Renal pelvis (tissue), 4 donors: ENCODE measurements around the gene FGGY. TPM values are rescaled to one million over a fixed set of nuclear protein-coding genes. Genes with fewer than 3 reads are reported as not detected.
"Not testable (repeated sequence)": the region's sequence is repeated elsewhere in the genome, so short reads cannot be mapped to it uniquely, and the experiment has no call there.

Experiments
- DNase-seq: peaks from one replicate; pipeline ENCODE4 v3.0.0-alpha.2; 2013
- polyA plus RNA-seq, 3 donors: library from polyadenylated mRNA; unstranded; fragments of 120-200 nt; gene quantifications; one replicate each; pipeline ENCODE4 v1.2.1, GENCODE V29; 2013; ENCODE audit not compliant: insufficient read length in 3 of 3

Gene FGGY
- polyA plus RNA-seq, 3 donors = 21.3 to 24.9 (median 23.3) TPM

GRCh38 chr1:59570524-59570923, 273.6 kb downstream of the FGGY start:
- DNase-seq = no peak

GRCh38 chr1:59574085-59574484, 277.2 kb downstream of the FGGY start:
- no peak for DNase-seq

GRCh38 chr1:59577774-59578173, 280.9 kb downstream of the FGGY start:
- no peak for DNase-seq

- no peak for DNase-seq
Measured at GRCh38 chr1:59579222-59579621, 282.3 kb downstream of the FGGY start.

- DNase-seq = no peak
Measured at GRCh38 chr1:59580257-59580656, 283.4 kb downstream of the FGGY start.

GRCh38 chr1:59592410-59592809, 295.5 kb downstream of the FGGY start:
- not testable (repeated sequence) for DNase-seq

GRCh38 chr1:59592924-59593323, 296.0 kb downstream of the FGGY start:
- no peak for DNase-seq

DNA sequence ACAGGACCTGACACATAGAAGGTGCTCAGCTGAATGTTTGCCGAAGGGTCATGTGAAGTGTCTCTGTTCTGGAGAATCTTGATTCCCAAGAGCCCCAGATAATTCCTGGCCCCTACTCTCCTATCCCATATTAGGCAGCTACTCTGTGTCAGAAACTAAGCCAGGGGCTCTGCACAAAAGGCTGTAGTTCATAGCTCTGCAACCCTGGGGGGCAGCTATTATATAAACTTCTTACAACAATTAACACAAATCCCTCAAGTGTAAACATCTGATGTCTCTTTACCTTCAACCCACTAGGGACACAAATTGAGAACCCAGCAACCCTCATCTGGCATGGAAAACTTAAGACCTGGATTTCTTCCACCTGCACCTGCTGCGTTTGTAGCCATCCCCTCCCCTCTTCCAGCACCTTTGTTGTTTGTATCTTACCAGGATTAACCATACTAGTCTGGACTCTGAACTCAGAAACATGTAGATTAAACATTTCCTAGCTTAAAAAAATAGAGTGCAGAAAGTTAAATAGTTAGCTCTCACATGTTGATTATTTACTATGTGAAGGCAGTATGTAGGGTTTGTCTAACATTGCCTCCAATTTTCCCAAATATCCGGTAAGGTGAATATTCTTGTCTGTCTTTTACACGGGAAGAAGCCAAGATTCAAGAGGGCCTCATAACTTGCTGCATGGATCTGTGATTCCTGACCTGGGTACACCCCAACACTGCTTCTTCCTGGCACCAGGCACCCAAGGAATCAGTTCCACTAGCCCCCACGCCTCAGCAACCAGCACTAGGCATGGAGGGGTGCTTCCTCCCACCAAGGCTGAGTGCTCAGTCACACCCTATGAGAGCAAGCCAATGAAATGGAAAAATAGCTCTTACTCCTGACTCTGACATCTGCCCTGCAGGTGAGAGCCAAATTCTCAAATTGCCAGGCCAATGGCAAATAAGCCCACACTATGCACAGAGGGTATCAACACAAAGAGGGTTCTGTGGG, 297.2 kb downstream of the FGGY start:
- DNase-seq = peak; percentile 21

- DNase-seq = no peak
Measured at GRCh38 chr1:59595774-59596173, 298.9 kb downstream of the FGGY start.

DNA sequence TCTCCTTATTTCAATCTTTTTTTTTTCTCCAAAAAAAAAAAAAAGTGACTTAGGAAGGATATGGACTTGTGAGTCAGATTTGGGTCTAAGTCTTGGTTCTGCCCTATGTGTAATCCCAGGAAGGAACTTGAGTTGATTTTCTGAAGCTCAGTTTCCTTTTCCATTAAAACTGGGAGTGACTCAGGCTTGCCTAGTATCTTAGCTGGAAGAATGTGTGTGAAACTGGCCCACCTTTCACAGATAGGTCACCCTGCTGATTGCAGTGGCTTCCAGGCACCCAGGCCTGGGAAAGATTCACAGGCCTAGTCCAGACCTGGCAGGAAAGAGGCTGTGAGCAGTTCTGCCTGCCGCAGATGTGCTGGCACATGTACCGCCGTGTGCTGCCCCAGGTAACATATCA, 299.5 kb downstream of the FGGY start:
- no peak for DNase-seq

GRCh38 chr1:59596956-59597355, 300.1 kb downstream of the FGGY start:
- DNase-seq = no peak

- DNase-seq = no peak
Measured at GRCh38 chr1:59597420-59598119, 300.7 kb downstream of the FGGY start.

GRCh38 chr1:59598120-59598440, 301.2 kb downstream of the FGGY start:
- no peak for DNase-seq

DNA sequence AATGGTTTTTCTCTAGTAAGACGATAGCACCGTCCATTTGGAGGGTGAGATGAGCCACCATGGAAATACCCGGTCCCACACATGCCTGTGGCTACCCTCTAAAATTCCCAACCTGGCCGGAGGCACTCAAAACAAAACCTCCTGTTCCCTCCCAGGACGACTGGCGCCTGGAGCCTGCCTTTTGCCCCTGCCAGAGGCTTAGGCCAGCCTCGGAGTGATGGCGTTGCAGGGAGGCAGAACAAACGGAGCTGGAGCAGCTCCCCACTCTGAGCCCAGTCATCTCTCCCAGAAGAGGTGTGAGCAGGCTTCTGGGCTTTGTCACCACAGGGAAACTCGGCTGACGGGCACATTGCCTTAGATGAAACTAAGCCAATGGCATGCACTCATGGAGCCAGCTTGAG, 304.1 kb downstream of the FGGY start:
- no peak for DNase-seq

DNA sequence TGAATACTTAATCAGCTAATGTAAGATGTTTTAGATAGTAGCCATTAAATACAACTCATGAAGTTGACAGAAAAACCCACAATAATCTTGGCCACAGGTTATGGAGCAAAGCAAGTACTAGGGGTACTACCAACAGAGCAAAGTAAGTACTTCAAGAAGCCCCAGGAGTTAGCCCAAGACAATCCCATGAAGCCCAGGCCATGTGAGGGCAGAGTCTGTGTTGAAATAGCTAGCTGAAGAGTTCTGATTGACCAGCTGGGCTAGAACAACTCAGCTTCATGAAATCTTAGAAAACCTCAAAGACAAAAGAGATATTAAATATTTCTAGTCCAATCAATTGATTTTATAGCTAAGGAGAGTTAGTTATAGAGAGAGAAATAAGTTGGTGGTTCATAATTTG, 304.9 kb downstream of the FGGY start:
- DNase-seq = no peak

- no peak for DNase-seq
Measured at GRCh38 chr1:59604191-59604590, 307.3 kb downstream of the FGGY start.

DNA sequence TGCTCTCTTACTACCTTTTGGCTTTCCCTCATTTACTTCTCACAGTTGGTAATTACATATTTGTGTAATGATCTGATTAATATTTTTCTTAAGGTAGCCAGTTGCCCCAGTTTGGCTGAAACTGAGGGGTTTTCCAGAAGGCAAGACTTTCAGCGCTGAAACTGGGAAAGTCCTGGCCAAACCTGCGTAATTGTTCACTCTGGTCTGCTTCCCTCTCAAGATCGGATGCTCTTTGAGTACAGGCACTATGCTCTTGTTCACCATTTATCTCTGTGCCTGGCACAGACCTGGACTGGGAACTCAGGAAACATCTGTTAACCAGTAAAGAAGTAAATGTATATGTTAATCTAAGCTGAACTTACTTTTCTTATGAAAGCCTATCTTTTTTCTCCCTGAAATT, 308.3 kb downstream of the FGGY start:
- no peak for DNase-seq

DNA sequence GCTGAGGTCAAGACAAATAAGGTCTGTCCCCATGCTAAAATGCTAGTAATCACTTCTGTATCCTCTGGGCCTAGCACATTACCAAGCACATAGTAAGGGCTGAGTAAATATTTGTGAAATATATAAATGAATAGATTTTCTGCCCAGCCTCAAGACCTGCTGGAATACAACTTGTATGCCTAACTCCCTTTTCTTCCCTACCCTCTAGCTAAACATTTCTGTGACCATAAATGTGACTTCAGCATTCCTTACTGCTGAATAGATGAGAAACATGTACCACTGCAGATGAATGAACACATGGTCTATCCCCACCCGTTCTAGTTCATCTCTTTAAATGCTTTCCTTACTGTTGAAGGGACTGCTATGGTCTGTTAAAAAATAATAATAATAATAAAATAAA, 308.9 kb downstream of the FGGY start:
- no peak for DNase-seq

DNA sequence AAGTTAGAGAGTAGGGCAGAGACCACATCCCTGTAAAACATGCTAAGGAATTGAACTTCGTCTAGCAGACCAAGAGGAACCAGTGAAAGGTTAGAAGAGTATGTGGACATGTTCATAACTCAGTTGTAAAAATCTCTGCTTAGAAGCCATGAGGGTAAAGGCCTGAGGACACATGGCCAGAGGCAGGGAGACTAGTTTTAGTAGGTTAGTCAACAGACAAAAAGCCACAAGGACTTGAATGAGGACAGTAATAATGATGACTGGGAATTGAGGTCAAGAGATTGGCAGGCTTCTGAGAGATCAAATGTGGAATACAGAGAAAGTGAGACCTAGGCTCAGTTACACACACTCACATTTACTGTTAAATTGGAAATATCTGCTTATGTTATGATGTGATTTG, 312.4 kb downstream of the FGGY start:
- no peak for DNase-seq

- not testable (repeated sequence) for DNase-seq
Measured at GRCh38 chr1:59610499-59610898, 313.6 kb downstream of the FGGY start.

DNA sequence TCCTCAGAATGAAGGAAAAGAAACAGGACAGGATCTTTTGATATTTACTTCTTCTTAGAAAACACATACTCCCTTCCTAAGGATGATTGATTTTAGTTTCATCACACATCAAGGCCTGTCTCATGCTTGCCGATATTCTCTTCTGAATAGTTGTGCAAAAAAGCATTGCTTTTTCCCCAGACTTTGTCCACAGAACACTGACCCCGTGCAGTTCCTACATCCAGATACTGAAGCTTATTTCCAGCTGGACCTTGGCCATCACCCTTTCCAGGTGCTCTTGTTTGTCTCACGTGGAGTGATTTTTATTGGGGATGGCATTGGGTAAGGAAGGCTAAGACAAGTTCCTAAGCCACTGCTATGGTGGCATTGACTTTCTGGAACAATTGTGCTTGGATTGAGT, 320.5 kb downstream of the FGGY start:
- DNase-seq = no peak

DNA sequence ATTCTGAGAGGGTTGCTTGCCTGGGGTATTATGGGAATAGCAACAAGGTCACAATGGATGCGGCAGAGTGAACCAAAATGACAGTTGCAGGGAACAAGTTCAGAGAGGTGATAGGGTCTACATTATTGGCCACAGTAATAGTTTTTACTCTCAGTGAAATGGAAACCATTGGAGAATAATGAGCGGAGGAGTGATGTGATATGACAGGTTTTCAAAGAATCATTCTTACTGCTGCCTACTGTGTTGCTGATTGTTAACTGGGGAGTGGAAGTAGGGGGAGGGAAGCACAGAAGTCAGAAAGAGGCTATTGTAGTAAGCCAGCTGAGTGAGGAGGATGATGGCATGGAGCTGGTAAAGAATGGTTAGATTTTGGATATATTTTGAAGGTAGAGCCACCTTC, 322.7 kb downstream of the FGGY start:
- no peak for DNase-seq

DNA sequence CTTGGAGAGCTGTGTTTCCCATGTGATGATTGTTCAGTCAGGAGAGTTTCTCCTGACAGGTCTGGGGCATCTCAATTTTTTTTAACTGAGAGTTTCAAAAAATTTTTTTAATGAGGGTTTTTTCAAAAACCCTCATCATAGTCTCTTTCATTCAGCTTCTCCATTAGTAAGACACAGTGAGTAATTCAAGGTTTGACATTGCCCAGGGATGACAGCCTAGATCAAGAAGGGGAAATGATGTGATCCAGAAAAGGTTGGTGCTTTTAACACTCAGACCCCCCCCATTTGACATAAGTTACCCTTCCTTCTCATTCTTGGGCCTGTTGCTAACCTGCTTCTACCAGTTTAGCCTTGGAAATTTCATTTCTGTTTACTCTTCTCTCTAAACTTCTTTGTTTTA, 328.5 kb downstream of the FGGY start:
- DNase-seq = no peak
